Measurements from ENCODE around the gene STK38. TPM values are rescaled to one million over a fixed set of nuclear protein-coding genes. Genes with fewer than 3 reads are reported as not detected.

Gene STK38
- total and polyA plus RNA-seq, 2 of the 13 experiments (the other 11 are each of a cell fraction or from before 2014, with no cell fraction given), result 10.3 to 20.7 TPM

DNA sequence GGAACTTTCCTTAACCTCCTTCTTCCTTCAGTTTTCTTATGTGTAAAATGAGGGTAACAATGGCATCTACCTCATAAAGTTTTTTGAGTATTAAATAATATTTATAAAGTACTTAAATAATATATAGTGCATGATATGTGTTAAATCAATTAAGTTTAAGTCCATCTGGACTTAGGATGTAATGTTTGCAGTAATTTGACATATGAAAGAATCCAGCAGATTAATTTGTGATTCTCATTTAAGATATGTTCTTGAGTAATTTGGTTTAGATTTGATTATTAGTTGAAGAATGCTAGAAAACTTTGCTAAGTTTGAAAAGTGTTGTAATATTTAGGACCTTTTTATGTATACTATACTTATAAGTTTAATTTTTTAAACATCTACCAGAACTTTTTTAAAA lies 86.4 kb downstream of the STK38 start (continued):
- TF ChIP-seq, protein P1, sequence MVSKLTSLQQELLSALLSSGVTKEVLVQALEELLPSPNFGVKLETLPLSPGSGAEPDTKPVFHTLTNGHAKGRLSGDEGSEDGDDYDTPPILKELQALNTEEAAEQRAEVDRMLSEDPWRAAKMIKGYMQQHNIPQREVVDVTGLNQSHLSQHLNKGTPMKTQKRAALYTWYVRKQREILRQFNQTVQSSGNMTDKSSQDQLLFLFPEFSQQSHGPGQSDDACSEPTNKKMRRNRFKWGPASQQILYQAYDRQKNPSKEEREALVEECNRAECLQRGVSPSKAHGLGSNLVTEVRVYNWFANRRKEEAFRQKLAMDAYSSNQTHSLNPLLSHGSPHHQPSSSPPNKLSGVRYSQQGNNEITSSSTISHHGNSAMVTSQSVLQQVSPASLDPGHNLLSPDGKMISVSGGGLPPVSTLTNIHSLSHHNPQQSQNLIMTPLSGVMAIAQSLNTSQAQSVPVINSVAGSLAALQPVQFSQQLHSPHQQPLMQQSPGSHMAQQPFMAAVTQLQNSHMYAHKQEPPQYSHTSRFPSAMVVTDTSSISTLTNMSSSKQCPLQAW (CRISPR knock-in tag; IDR thresholded peaks at IDR 0.05), result no peak
- TF ChIP-seq SIN3B (IDR thresholded peaks at IDR 0.05; ENCODE audit: low read length) (no peak), ZNF329 (CRISPR knock-in tag; IDR thresholded peaks at IDR 0.05; ENCODE audit: low read depth) (no peak), GTF3A (CRISPR knock-in tag; conservative IDR thresholded peaks at IDR 0.05) (no peak)
- TF ChIP-seq, protein P2, sequence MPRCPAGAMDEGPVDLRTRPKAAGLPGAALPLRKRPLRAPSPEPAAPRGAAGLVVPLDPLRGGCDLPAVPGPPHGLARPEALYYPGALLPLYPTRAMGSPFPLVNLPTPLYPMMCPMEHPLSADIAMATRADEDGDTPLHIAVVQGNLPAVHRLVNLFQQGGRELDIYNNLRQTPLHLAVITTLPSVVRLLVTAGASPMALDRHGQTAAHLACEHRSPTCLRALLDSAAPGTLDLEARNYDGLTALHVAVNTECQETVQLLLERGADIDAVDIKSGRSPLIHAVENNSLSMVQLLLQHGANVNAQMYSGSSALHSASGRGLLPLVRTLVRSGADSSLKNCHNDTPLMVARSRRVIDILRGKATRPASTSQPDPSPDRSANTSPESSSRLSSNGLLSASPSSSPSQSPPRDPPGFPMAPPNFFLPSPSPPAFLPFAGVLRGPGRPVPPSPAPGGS (CRISPR knock-in tag; IDR thresholded peaks at IDR 0.05), result no peak
- TF ChIP-seq, protein P3, sequence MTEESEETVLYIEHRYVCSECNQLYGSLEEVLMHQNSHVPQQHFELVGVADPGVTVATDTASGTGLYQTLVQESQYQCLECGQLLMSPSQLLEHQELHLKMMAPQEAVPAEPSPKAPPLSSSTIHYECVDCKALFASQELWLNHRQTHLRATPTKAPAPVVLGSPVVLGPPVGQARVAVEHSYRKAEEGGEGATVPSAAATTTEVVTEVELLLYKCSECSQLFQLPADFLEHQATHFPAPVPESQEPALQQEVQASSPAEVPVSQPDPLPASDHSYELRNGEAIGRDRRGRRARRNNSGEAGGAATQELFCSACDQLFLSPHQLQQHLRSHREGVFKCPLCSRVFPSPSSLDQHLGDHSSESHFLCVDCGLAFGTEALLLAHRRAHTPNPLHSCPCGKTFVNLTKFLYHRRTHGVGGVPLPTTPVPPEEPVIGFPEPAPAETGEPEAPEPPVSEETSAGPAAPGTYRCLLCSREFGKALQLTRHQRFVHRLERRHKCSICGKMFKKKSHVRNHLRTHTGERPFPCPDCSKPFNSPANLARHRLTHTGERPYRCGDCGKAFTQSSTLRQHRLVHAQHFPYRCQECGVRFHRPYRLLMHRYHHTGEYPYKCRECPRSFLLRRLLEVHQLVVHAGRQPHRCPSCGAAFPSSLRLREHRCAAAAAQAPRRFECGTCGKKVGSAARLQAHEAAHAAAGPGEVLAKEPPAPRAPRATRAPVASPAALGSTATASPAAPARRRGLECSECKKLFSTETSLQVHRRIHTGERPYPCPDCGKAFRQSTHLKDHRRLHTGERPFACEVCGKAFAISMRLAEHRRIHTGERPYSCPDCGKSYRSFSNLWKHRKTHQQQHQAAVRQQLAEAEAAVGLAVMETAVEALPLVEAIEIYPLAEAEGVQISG (CRISPR knock-in tag; IDR thresholded peaks at IDR 0.05), result no peak

DNA sequence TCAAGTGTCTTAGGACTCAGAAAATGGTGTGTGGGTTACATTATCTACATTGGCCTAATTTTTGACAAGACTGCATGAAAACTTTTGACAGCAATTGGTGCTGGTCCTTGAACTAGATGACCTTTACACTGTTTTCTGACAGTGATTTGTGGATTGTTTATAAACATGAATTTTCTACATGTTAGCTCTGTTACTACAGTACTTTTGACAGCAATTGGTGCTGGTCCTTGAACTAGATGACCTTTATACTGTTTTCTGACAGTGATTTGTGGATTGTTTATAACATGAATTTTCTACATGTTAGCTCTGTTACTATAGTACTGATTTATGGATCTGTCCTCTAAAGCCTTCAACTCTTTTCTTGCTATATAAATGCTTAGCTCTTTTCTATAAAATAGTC lies 87.8 kb downstream of the STK38 start:
- no peak overlapping the region for H3K9ac ChIP-seq (ENCODE audit: insufficient read depth, low read depth, low read length)
- H3K4me1 ChIP-seq (ENCODE audit: insufficient read depth, low read length), result peaks cover 11% of the 10 kb centered on the region
- H3K27me3 ChIP-seq (ENCODE audit: control insufficient read depth in 1 of 2, insufficient read depth in 2 of 2, low read length in 2 of 2), result no peaks in the 10 kb centered on the region
- no peak overlapping the region for H3K4me2 ChIP-seq (ENCODE audit: low read depth, low read length)
- peak; percentile 75 for FAIRE-seq
- in situ Hi-C loops (cut with HindIII; ENCODE audit: extremely low pct_ligation_motif_present, low pct_unique_long_range_greater_than_20kb), result no loop called here
- BruUV-seq (replicated peaks), result no TSS peak
- peak; percentile 46; the same call in 2 of the 3 replicates for ATAC-seq
- H2AFZ ChIP-seq (ENCODE audit: low read length), result no peak overlapping the region
- H3K36me3 ChIP-seq (replicated peaks in 1 of 2; ENCODE audit: control insufficient read depth in 1 of 2, insufficient read depth in 2 of 2, low read length in 2 of 2), result peaks cover 1 to 5% of the 10 kb centered on the region in 2 experiments; a peak in 3 of 5 replicates
- POLR2A ChIA-PET, result interaction anchor here (1.2 to 1.4 kb wide), 3 partner anchors 10 to 36 kb away, joined by 3 to 4 read pairs (median 4); partner anchors contain the start of genes KCTD20 and PXT1
- H3K79me2 ChIP-seq (ENCODE audit: insufficient read depth, low read length), result peaks cover 83% of the 10 kb centered on the region
- no peak overlapping the region for H3K4me3 ChIP-seq (replicated peaks in 1 of 3; ENCODE audit: insufficient read depth in 1 of 3, low read depth in 2 of 3, low read length in 3 of 3)
- H3K27ac ChIP-seq (ENCODE audit: extremely low read length, insufficient read depth, low read length), result no peak overlapping the region
- intact Hi-C loops (cut with micrococcal nuclease; ENCODE audit: unreplicated experiment), result no loop called here
- CTCF ChIA-PET (ENCODE audit: low intra/inter-chr PET ratio, low total read pairs), result no interaction called here
- H4K20me1 ChIP-seq (ENCODE audit: insufficient read depth, low read length), result peaks cover 38% of the 10 kb centered on the region
- peak; percentile 45 for DNase-seq (ENCODE audit: low spot score)
- no peaks in the 10 kb centered on the region for H3K9me3 ChIP-seq (ENCODE audit: low read length)
- no peak for TF ChIP-seq STAT5B (CRISPR knock-in tag; IDR thresholded peaks at IDR 0.05)
- no peak for TF ChIP-seq RAD21 (CRISPR knock-in tag; IDR thresholded peaks at IDR 0.05)
- peak; percentile 39; the same call in 1 of the 2 replicates for TF ChIP-seq RXRB (CRISPR knock-in tag; IDR thresholded peaks at IDR 0.05; ENCODE audit: borderline replicate concordance)
- TF ChIP-seq, protein P4, sequence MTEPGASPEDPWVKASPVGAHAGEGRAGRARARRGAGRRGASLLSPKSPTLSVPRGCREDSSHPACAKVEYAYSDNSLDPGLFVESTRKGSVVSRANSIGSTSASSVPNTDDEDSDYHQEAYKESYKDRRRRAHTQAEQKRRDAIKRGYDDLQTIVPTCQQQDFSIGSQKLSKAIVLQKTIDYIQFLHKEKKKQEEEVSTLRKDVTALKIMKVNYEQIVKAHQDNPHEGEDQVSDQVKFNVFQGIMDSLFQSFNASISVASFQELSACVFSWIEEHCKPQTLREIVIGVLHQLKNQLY (CRISPR knock-in tag; IDR thresholded peaks at IDR 0.05), result no peak
- TF ChIP-seq ZNF564 (CRISPR knock-in tag; IDR thresholded peaks at IDR 0.05), result no peak
- TF ChIP-seq SOX5 (CRISPR knock-in tag; IDR thresholded peaks at IDR 0.05; ENCODE audit: borderline replicate concordance), result 0 out of 2 replicates have a peak, but pooled peaks have one; percentile 9
- TF ChIP-seq, protein P5, sequence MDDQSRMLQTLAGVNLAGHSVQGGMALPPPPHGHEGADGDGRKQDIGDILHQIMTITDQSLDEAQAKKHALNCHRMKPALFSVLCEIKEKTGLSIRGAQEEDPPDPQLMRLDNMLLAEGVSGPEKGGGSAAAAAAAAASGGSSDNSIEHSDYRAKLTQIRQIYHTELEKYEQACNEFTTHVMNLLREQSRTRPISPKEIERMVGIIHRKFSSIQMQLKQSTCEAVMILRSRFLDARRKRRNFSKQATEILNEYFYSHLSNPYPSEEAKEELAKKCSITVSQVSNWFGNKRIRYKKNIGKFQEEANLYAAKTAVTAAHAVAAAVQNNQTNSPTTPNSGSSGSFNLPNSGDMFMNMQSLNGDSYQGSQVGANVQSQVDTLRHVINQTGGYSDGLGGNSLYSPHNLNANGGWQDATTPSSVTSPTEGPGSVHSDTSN (CRISPR knock-in tag; IDR thresholded peaks at IDR 0.05; ENCODE audit: borderline replicate concordance), result no peak
- TF ChIP-seq GABPA (IDR thresholded peaks at IDR 0.05; ENCODE audit: low read depth, low read length), result no peak
- TF ChIP-seq GABPA (CRISPR knock-in tag; IDR thresholded peaks at IDR 0.05; ENCODE audit: low read depth), result no peak
- TF ChIP-seq ZNF598 (CRISPR knock-in tag; IDR thresholded peaks at IDR 0.05; ENCODE audit: borderline replicate concordance), result no peak
- peak; percentile 26; the same call in 1 of the 2 replicates for TF ChIP-seq GATAD2A (CRISPR knock-in tag; IDR thresholded peaks at IDR 0.05)
- TF ChIP-seq SRY (CRISPR knock-in tag; IDR thresholded peaks at IDR 0.05), result no peak
